Keratinocyte (primary cell): ENCODE results near the gene DSG2.

ENCODE experiments used
- EZH2 ChIP-seq: IDR thresholded peaks from one replicate; pipeline ENCODE4 v1.6.1; 2012; ENCODE audit warnings: inconsistent platforms, mild to moderate bottlenecking, low read length, moderate library complexity
- TF ChIP-seq, protein P1 (sequence below), 3 experiments: IDR thresholded peaks in 1 of 3; conservative IDR thresholded peaks in 1 of 3; optimal IDR thresholded peaks in 1 of 3; 2 replicates in 2 of 3; 3 replicates in 1 of 3; pipeline versions ENCODE3 to v1.5.1; 2011; ENCODE audit warnings: low read length in 3 of 3, mild to moderate bottlenecking in 3 of 3, moderate library complexity in 2 of 3, control low read depth in 1 of 3, inconsistent platforms in 1 of 3; ENCODE audit not compliant: insufficient read depth in 2 of 3; ENCODE audit errors: extremely low read depth in 1 of 3

DNA sequence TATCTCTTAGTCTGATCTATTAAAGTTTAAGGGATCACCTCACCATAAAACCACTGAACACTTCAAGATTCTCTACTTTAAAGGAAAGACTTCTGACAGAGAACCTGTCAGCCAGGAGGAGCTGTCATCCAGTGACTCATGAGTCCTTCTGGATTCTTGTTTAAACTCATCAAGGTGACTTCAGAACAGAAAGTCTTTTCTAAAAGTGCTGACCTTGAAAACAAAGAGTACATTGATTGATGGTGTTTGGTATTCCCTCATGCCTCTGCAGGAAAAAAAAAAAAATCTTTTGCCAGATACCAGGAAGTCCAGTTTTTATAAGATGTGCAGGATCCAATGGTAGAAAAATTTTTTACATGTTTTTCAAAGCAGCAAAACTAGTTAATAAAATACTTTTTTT, 12.3 kb downstream of the DSG2 start:
- TF ChIP-seq, protein P1, sequence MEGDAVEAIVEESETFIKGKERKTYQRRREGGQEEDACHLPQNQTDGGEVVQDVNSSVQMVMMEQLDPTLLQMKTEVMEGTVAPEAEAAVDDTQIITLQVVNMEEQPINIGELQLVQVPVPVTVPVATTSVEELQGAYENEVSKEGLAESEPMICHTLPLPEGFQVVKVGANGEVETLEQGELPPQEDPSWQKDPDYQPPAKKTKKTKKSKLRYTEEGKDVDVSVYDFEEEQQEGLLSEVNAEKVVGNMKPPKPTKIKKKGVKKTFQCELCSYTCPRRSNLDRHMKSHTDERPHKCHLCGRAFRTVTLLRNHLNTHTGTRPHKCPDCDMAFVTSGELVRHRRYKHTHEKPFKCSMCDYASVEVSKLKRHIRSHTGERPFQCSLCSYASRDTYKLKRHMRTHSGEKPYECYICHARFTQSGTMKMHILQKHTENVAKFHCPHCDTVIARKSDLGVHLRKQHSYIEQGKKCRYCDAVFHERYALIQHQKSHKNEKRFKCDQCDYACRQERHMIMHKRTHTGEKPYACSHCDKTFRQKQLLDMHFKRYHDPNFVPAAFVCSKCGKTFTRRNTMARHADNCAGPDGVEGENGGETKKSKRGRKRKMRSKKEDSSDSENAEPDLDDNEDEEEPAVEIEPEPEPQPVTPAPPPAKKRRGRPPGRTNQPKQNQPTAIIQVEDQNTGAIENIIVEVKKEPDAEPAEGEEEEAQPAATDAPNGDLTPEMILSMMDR (optimal IDR thresholded peaks at IDR 0.05 in 1 of 3, IDR thresholded peaks at IDR 0.05 in 1 of 3, conservative IDR thresholded peaks at IDR 0.05 in 1 of 3; ENCODE audit: extremely low read depth in 1 of 3, insufficient read depth in 2 of 3, low read length in 3 of 3): no peak
- no peak for TF ChIP-seq EZH2
